SU-DHL-6 (cell line): ENCODE measurements around the gene C4BPB.
"Not testable (repeated sequence)": the region's sequence is repeated elsewhere in the genome, so short reads cannot be mapped to it uniquely, and the experiment has no call there.

Source experiments
- H2AFZ ChIP-seq: fragments of 200-600 bp; sonication (generic); 2 replicates; pipeline ENCODE4 v1.6.1; 2014; ENCODE audit warnings: low read depth, mild to moderate bottlenecking, moderate library complexity, mixed read lengths, antibody characterized with exemption, low read length; ENCODE audit not compliant: severe bottlenecking
- H3F3A ChIP-seq: fragments of 200-600 bp; shearing (Covaris generic); 2 replicates; pipeline ENCODE4 v1.6.0; 2016; ENCODE audit warnings: antibody characterized with exemption, mild to moderate bottlenecking; ENCODE audit not compliant: insufficient read depth
- H3K27ac ChIP-seq: fragments of 200-600 bp; sonication (generic); 2 replicates; pipeline ENCODE4 v1.5.1; 2016; ENCODE audit warnings: low read depth, mild to moderate bottlenecking, low read length, moderate library complexity, mixed read lengths
- H3K27me3 ChIP-seq: fragments of 200-600 bp; sonication (generic), shearing (Covaris generic); 2 replicates; pipeline ENCODE4 v1.6.0; 2014; ENCODE audit warnings: mild to moderate bottlenecking, low read length
- H3K36me3 ChIP-seq: fragments of 200-600 bp; sonication (generic); 2 replicates; pipeline ENCODE4 v1.6.1; 2014; ENCODE audit warnings: mild to moderate bottlenecking, low read length, mixed read lengths
- H3K4me2 ChIP-seq: fragments of 300-600, 200-600 bp; shearing (Covaris generic), sonication (generic); 2 replicates; pipeline ENCODE4 v1.6.0; 2014; ENCODE audit warnings: low read length, low read depth, mild to moderate bottlenecking; ENCODE audit not compliant: poor library complexity, severe bottlenecking
- H3K4me3 ChIP-seq: fragments of 200-600 bp; sonication (generic); 2 replicates; pipeline ENCODE4 v1.5.1; 2014; ENCODE audit warnings: antibody characterized with exemption, low read length, mild to moderate bottlenecking, mixed read lengths; ENCODE audit not compliant: insufficient read depth, poor library complexity, severe bottlenecking
- H3K79me2 ChIP-seq: fragments of 200-600 bp; sonication (generic); 2 replicates; pipeline ENCODE4 v1.6.1; 2014; ENCODE audit warnings: mild to moderate bottlenecking, low read length, moderate library complexity; ENCODE audit not compliant: insufficient read depth
- H3K9ac ChIP-seq: fragments of 200-600 bp; sonication (generic); 2 replicates; pipeline ENCODE4 v1.7.0; 2014; ENCODE audit warnings: mild to moderate bottlenecking, low read length
- H3K9me2 ChIP-seq: fragments of 200-600 bp; sonication (generic); replicated peaks from 2 replicates; pipeline ENCODE4 v1.6.1; 2014; ENCODE audit warnings: low read length; ENCODE audit not compliant: insufficient read depth
- H3K9me3 ChIP-seq: fragments of 200-600 bp; sonication (generic); 2 replicates; pipeline ENCODE4 v1.6.1; 2014; ENCODE audit warnings: low read length, mixed read lengths; ENCODE audit not compliant: insufficient read depth
- H4K20me1 ChIP-seq: fragments of 200-600 bp; sonication (generic); 2 replicates; pipeline ENCODE4 v1.6.1; 2014; ENCODE audit warnings: low read depth, mild to moderate bottlenecking, antibody characterized with exemption, low read length, moderate library complexity, mixed read lengths
- CTCF ChIP-seq: fragments of 200-600 bp; sonication (generic); IDR thresholded peaks from one replicate; pipeline ENCODE4 v1.5.1; 2017; ENCODE audit warnings: antibody characterized with exemption, mild to moderate bottlenecking, low read length, moderate library complexity; ENCODE audit not compliant: insufficient read depth, poor library complexity, severe bottlenecking
- EZH2phosphoT487 ChIP-seq: fragments of 200-600 bp; sonication (generic), shearing (Covaris generic); conservative IDR thresholded peaks from 2 replicates; pipeline ENCODE4 v1.6.1; 2018; ENCODE audit warnings: mild to moderate bottlenecking, antibody characterized with exemption, low read length, moderate library complexity, mixed read lengths

The C4BPB gene

GRCh38 chr1:207088701-207089626 is at the start of gene C4BPB:
Gene C4BPB (plus strand): TSS chr1:207088860. CDS start chr1:207089532, 672 bp downstream.
- no peaks in the 10 kb centered on the region for H3F3A ChIP-seq
- no peak within 1 kb of the TSS for H3K4me2 ChIP-seq
- H3K9me3 ChIP-seq, result no peaks in the 10 kb centered on the region
- no peaks in the 10 kb centered on the region for H4K20me1 ChIP-seq
- H3K9ac ChIP-seq, result no peak within 1 kb of the TSS
- H3K27me3 ChIP-seq, result no peaks in the 10 kb centered on the region
- H3K4me3 ChIP-seq, result no peak within 1 kb of the TSS
- H2AFZ ChIP-seq, result no peak within 1 kb of the TSS
- no peaks in the 10 kb centered on the region for H3K36me3 ChIP-seq
- H3K9me2 ChIP-seq, result no peaks in the 10 kb centered on the region
- no peaks in the 10 kb centered on the region for H3K79me2 ChIP-seq
- TF ChIP-seq CTCF (no peak), EZH2phosphoT487 (no peak)
- H3K27ac ChIP-seq, result no peak within 1 kb of the TSS

- Histone ChIP-seq H3K9me3 (no peaks in the 10 kb centered on the region), H3K9me2 (no peaks in the 10 kb centered on the region), H3K79me2 (no peaks in the 10 kb centered on the region), H3F3A (no peaks in the 10 kb centered on the region), H3K4me2 (no peak overlapping the region), H3K36me3 (no peaks in the 10 kb centered on the region), H3K27ac (no peak overlapping the region), H2AFZ (no peak overlapping the region), H3K9ac (no peak overlapping the region), H3K4me3 (no peak overlapping the region), H3K27me3 (no peaks in the 10 kb centered on the region; the same call in 1 of the 2 replicates), H4K20me1 (no peaks in the 10 kb centered on the region)
- no peak for TF ChIP-seq EZH2phosphoT487
- TF ChIP-seq CTCF, result no peak
Measured at GRCh38 chr1:207039380-207040180, 49.1 kb upstream of the C4BPB start.

GRCh38 chr1:207040181-207040533 is 48.5 kb upstream of the C4BPB start:
- no peaks in the 10 kb centered on the region for H3K79me2 ChIP-seq
- no peak overlapping the region for H2AFZ ChIP-seq
- no peak overlapping the region for H3K4me3 ChIP-seq
- H3K9ac ChIP-seq, result no peak overlapping the region
- no peaks in the 10 kb centered on the region for H3F3A ChIP-seq
- no peaks in the 10 kb centered on the region for H3K36me3 ChIP-seq
- H3K9me2 ChIP-seq, result no peaks in the 10 kb centered on the region
- no peak overlapping the region for H3K27ac ChIP-seq
- no peaks in the 10 kb centered on the region for H3K9me3 ChIP-seq
- no peak for TF ChIP-seq EZH2phosphoT487
- no peak for TF ChIP-seq CTCF
- H3K4me2 ChIP-seq, result no peak overlapping the region
- no peaks in the 10 kb centered on the region for H4K20me1 ChIP-seq
- H3K27me3 ChIP-seq, result no peaks in the 10 kb centered on the region; the same call in 1 of the 2 replicates

- H3K79me2 ChIP-seq, H3F3A ChIP-seq, H4K20me1 ChIP-seq, H3K36me3 ChIP-seq, H3K4me2 ChIP-seq, H3K9ac ChIP-seq, H3K9me3 ChIP-seq, H3K27me3 ChIP-seq, H3K9me2 ChIP-seq, H3K27ac ChIP-seq, H3K4me3 ChIP-seq, H2AFZ ChIP-seq: not testable (repeated sequence)
Measured at GRCh38 chr1:207041397-207041796, 47.3 kb upstream of the C4BPB start.
